Right lobe of liver (tissue), 4 donors: ENCODE results near the gene CTAG2.

ENCODE experiments used
- POLR2A ChIP-seq: fragments of 450-650 bp; IDR thresholded peaks from one replicate; pipeline ENCODE4 v1.6.1; 2017; ENCODE audit warnings: antibody characterized with exemption, mild to moderate bottlenecking
- TF ChIP-seq, protein P1 (sequence below), 4 donors: fragments of 200-600 bp in 3 of 4; fragments of 450-650 bp in 1 of 4; IDR thresholded peaks; one replicate each; pipeline versions ENCODE4 v1.5.1 to v1.8.0; 2016 to 2022; ENCODE audit warnings: antibody characterized with exemption in 4 of 4, mild to moderate bottlenecking in 2 of 4
- donor health status: DM: no; HTN: no; CAD: no.
- donor health status: DM: no; HTN: no; CAD: no.
- donor health status: DM: no; HTN: yes; CAD: no.

- TF ChIP-seq, protein P1, sequence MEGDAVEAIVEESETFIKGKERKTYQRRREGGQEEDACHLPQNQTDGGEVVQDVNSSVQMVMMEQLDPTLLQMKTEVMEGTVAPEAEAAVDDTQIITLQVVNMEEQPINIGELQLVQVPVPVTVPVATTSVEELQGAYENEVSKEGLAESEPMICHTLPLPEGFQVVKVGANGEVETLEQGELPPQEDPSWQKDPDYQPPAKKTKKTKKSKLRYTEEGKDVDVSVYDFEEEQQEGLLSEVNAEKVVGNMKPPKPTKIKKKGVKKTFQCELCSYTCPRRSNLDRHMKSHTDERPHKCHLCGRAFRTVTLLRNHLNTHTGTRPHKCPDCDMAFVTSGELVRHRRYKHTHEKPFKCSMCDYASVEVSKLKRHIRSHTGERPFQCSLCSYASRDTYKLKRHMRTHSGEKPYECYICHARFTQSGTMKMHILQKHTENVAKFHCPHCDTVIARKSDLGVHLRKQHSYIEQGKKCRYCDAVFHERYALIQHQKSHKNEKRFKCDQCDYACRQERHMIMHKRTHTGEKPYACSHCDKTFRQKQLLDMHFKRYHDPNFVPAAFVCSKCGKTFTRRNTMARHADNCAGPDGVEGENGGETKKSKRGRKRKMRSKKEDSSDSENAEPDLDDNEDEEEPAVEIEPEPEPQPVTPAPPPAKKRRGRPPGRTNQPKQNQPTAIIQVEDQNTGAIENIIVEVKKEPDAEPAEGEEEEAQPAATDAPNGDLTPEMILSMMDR (IDR thresholded peaks at IDR 0.05) = no peak
- TF ChIP-seq POLR2A = no peak
Measured at GRCh38 chrX:154654925-154655324, 1.5 kb upstream of the CTAG2 start.
